GM19238 (cell line): ENCODE results near the gene STK32B.

Source experiments
- DNase-seq: peaks from one replicate; pipeline ENCODE4 v3.0.0; 2011; ENCODE audit warnings: low spot score; ENCODE audit not compliant: insufficient read length

The STK32B gene

GRCh38 chr4:5030221-5030620, 21.1 kb upstream of the STK32B start:
- DNase-seq, result no peak

- no peak for DNase-seq
Measured at GRCh38 chr4:5030927-5031326, 20.4 kb upstream of the STK32B start.

- DNase-seq, result no peak
Measured at GRCh38 chr4:5032813-5033212, 18.5 kb upstream of the STK32B start.

GRCh38 chr4:5033281-5033841, 17.9 kb upstream of the STK32B start:
- DNase-seq, result no peak

- no peak for DNase-seq
Measured at GRCh38 chr4:5034206-5034605, 17.1 kb upstream of the STK32B start.

GRCh38 chr4:5036239-5036638, 15.0 kb upstream of the STK32B start:
- DNase-seq, result no peak

GRCh38 chr4:5037553-5038551, 13.4 kb upstream of the STK32B start:
- DNase-seq, result no peak

- no peak for DNase-seq
Measured at GRCh38 chr4:5039800-5040199, 11.5 kb upstream of the STK32B start.

GRCh38 chr4:5040856-5041620, 10.2 kb upstream of the STK32B start:
- no peak for DNase-seq

GRCh38 chr4:5041699-5042098, 9.6 kb upstream of the STK32B start:
- no peak for DNase-seq

- DNase-seq, result no peak
Measured at GRCh38 chr4:5043579-5043978, 7.7 kb upstream of the STK32B start.

GRCh38 chr4:5044341-5044740, 6.9 kb upstream of the STK32B start:
- no peak for DNase-seq

- no peak for DNase-seq
Measured at GRCh38 chr4:5045097-5045496, 6.2 kb upstream of the STK32B start.

GRCh38 chr4:5048721-5049120, 2.6 kb upstream of the STK32B start:
- no peak for DNase-seq

GRCh38 chr4:5050520-5051277, 581 bp upstream of the STK32B start:
- peak; percentile 45 for DNase-seq

GRCh38 chr4:5052204-5052702, 973 bp downstream of the STK32B start:
- DNase-seq, result no peak

- no peak for DNase-seq
Measured at GRCh38 chr4:5052726-5053425, 1.6 kb downstream of the STK32B start.

GRCh38 chr4:5054532-5054931, 3.3 kb downstream of the STK32B start:
- no peak for DNase-seq

- no peak for DNase-seq
Measured at GRCh38 chr4:5055411-5055810, 4.1 kb downstream of the STK32B start.

- DNase-seq, result no peak
Measured at GRCh38 chr4:5066101-5066500, 14.8 kb downstream of the STK32B start.
